Ovary (tissue), 3 donors: ENCODE data around the gene LDAH.

Experiments
- EP300 ChIP-seq: sonication (generic); formaldehyde crosslinking; IDR thresholded peaks from one replicate; pipeline ENCODE4 v1.6.1; 2017; ENCODE audit warnings: antibody characterized with exemption
- TF ChIP-seq, protein P1 (sequence below), 3 donors: fragments of 450-650 bp in 2 of 3; fragments of 200-600 bp in 1 of 3; IDR thresholded peaks; one replicate each; pipeline versions ENCODE4 v1.5.1 to v1.8.0; 2016 to 2022; ENCODE audit warnings: antibody characterized with exemption in 3 of 3, mild to moderate bottlenecking in 1 of 3
- donor health status: DM: no; HTN: no; CAD: no.

DNA sequence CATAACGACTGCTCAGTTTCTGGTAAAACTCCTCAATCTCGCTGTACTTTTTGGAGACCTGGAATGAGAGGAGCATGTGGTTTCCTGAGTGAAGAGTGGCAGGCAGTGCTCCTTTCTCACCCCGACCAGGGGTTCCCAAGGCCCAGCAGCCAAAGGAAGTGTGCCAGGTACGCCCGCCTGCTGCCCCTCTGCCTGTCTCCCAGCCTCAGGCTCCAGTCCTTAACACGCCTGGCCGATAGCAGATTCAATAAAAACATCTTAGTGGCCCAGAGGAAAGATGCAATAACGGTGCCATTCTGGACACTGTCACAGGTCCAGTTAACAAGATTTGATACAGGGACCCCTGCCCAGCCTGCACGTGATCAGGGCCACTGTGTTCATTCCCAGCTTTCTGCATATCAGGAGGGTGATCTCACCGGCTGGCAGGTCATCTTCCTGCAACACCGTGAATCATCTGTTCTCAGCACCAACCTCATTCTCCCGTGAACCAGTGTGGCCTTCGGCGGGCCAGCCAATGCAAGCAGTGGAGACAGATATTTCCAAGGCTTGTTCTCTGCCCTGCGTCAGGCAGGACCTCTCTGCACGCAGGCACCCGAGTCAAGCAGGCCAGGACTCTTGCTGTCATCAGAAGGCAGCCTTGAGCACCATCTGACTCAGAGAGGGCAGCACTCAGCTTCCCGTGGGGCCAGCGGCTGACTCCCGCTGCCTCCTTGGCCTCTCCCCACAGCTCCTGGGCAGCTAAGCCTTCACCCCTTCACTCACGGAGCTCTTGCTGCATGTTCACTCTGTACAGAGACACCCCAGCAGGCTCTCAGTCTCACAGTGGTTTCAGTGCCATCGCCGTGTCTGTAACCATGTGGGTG lies 181.5 kb downstream of the LDAH start:
- TF ChIP-seq, protein P1, sequence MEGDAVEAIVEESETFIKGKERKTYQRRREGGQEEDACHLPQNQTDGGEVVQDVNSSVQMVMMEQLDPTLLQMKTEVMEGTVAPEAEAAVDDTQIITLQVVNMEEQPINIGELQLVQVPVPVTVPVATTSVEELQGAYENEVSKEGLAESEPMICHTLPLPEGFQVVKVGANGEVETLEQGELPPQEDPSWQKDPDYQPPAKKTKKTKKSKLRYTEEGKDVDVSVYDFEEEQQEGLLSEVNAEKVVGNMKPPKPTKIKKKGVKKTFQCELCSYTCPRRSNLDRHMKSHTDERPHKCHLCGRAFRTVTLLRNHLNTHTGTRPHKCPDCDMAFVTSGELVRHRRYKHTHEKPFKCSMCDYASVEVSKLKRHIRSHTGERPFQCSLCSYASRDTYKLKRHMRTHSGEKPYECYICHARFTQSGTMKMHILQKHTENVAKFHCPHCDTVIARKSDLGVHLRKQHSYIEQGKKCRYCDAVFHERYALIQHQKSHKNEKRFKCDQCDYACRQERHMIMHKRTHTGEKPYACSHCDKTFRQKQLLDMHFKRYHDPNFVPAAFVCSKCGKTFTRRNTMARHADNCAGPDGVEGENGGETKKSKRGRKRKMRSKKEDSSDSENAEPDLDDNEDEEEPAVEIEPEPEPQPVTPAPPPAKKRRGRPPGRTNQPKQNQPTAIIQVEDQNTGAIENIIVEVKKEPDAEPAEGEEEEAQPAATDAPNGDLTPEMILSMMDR (IDR thresholded peaks at IDR 0.05), result no peak
- peak; percentile 57 for TF ChIP-seq EP300
